Activated CD8-positive, alpha-beta memory T cell treated with anti-CD3 and anti-CD28 coated beads, Interleukin-2, amount 50 U/mL, for 24 hours (primary cell): ENCODE results near the gene BOK.
"Not testable (repeated sequence)": the region's sequence is repeated elsewhere in the genome, so short reads cannot be mapped to it uniquely, and the experiment has no call there.

Experiments used
- DNase-seq: peaks from one replicate; pipeline ENCODE4 v3.0.0-alpha.2; 2020; ENCODE audit errors: extremely low read depth

Gene BOK

GRCh38 chr2:241556746-241557145 lies 1.8 kb upstream of the BOK start:
- DNase-seq = no peak

GRCh38 chr2:241559323-241560161 lies 997 bp downstream of the BOK start:
- no peak for DNase-seq

- DNase-seq = no peak
Measured at GRCh38 chr2:241560162-241560882, 1.8 kb downstream of the BOK start.

GRCh38 chr2:241560883-241561474 lies 2.4 kb downstream of the BOK start:
- DNase-seq = no peak

- DNase-seq = no peak
Measured at GRCh38 chr2:241561832-241562231, 3.3 kb downstream of the BOK start.

GRCh38 chr2:241562269-241562891 lies 3.8 kb downstream of the BOK start:
- DNase-seq = no peak

- DNase-seq = no peak
Measured at GRCh38 chr2:241563031-241563507, 4.5 kb downstream of the BOK start.

GRCh38 chr2:241563571-241563980 lies 5.0 kb downstream of the BOK start:
- no peak for DNase-seq

- no peak for DNase-seq
Measured at GRCh38 chr2:241563981-241564595, 5.5 kb downstream of the BOK start.

- DNase-seq = no peak
Measured at GRCh38 chr2:241564596-241565410, 6.3 kb downstream of the BOK start.

- DNase-seq = no peak
Measured at GRCh38 chr2:241565411-241565810, 6.9 kb downstream of the BOK start.

- DNase-seq = not testable (repeated sequence)
Measured at GRCh38 chr2:241566021-241566420, 7.5 kb downstream of the BOK start.

GRCh38 chr2:241566468-241566867 lies 7.9 kb downstream of the BOK start:
- no peak for DNase-seq

GRCh38 chr2:241567266-241567665 lies 8.7 kb downstream of the BOK start:
- DNase-seq = not testable (repeated sequence)

GRCh38 chr2:241567776-241568175 lies 9.2 kb downstream of the BOK start:
- DNase-seq = no peak

- no peak for DNase-seq
Measured at GRCh38 chr2:241568726-241569125, 10.2 kb downstream of the BOK start.

GRCh38 chr2:241569831-241570281 lies 11.3 kb downstream of the BOK start:
- DNase-seq = no peak

- DNase-seq = no peak
Measured at GRCh38 chr2:241570961-241571581, 12.5 kb downstream of the BOK start.

GRCh38 chr2:241571821-241572620 lies 13.5 kb downstream of the BOK start:
- DNase-seq = no peak
